HepG2 (cell line): Measurements from ENCODE around the gene KCNAB2. TPM values are rescaled to one million over a fixed set of nuclear protein-coding genes. Genes with fewer than 3 reads are reported as not detected.
A peak's percentile ranks its signal among the peaks of the same experiment; 100 is the strongest.

ENCODE experiments used
- ATAC-seq: fragments of 200-7000 bp; cut with Tn5 transposase; 3 replicates; pipeline ENCODE4 v1.9.1; 2020; ENCODE audit warnings: mild to moderate bottlenecking, moderate library complexity
- BruUV-seq: library from RNA; stranded (reverse); fragments of 400-500 nt; replicated peaks from 2 replicates; lab custom pipeline; 2021; lab: Mats Ljungman, UMichigan
- CTCF ChIA-PET: fragments of 300-600 bp; formaldehyde crosslinking; extraction: SDS; loops from one replicate; lab custom pipeline; 2021; ENCODE audit warnings: low total read pairs, inconsistent platforms, low intra/inter-chr PET ratio; lab: Yijun Ruan, JAX
- POLR2A ChIA-PET: fragments of 350-600 bp; sonication (Branson Sonifier 250); formaldehyde crosslinking; loops from one replicate; lab custom pipeline; 2020; ENCODE audit warnings: antibody characterized with exemption, inconsistent platforms; lab: Yijun Ruan, JAX
- DNase-seq: peaks from one replicate; pipeline ENCODE4 v3.0.0-alpha.2; 2015; ENCODE audit warnings: low spot score
- FAIRE-seq: peaks from 3 replicates; lab custom pipeline; 2011; peaks lifted over from hg19 to GRCh38; lab: Jason Lieb, UNC
- H2AFZ ChIP-seq: one replicate; pipeline ENCODE4 v1.6.1; 2011; ENCODE audit warnings: low read length, inconsistent platforms
- H3K27ac ChIP-seq: fragments of 300-600 bp; 3 replicates; pipeline ENCODE4 v1.8.0; 2011; ENCODE audit warnings: mixed run types, mild to moderate bottlenecking, mixed read lengths, low read length, inconsistent platforms; ENCODE audit not compliant: insufficient read depth; ENCODE audit errors: extremely low read length
- H3K27me3 ChIP-seq, 2 experiments: fragments of 200-600 bp in 1 of 2; 2 replicates in 1 of 2; 3 replicates in 1 of 2; pipeline versions ENCODE4 v1.6.0 to v1.8.0; 2011; ENCODE audit warnings: low read length in 2 of 2, mild to moderate bottlenecking in 2 of 2, moderate library complexity in 2 of 2, inconsistent platforms in 1 of 2; ENCODE audit not compliant: insufficient read depth in 2 of 2, control insufficient read depth in 1 of 2
- H3K36me3 ChIP-seq, 2 experiments: fragments of 200-600 bp in 1 of 2; replicated peaks in 1 of 2; 2 replicates in 1 of 2; 3 replicates in 1 of 2; pipeline versions ENCODE4 v1.5.1 to v1.8.0; 2011; ENCODE audit warnings: low read length in 2 of 2, inconsistent platforms in 1 of 2; ENCODE audit not compliant: insufficient read depth in 2 of 2, control insufficient read depth in 1 of 2
- H3K4me1 ChIP-seq: 2 replicates; pipeline ENCODE4 v1.5.1; 2012; ENCODE audit warnings: low read length, inconsistent platforms; ENCODE audit not compliant: insufficient read depth
- H3K4me2 ChIP-seq: 2 replicates; pipeline ENCODE4 v1.6.0; 2011; ENCODE audit warnings: low read depth, low read length, inconsistent platforms
- H3K4me3 ChIP-seq, 3 experiments: fragments of 200-600 bp in 1 of 3; sonication (generic), shearing (Covaris generic) in 1 of 3; replicated peaks in 1 of 3; 2 replicates each; pipeline ENCODE4 v1.5.1; 2011 to 2016; ENCODE audit warnings: low read length in 3 of 3, inconsistent platforms in 2 of 3, low read depth in 2 of 3, mild to moderate bottlenecking in 2 of 3, control low read depth in 1 of 3, mixed read lengths in 1 of 3; ENCODE audit not compliant: insufficient read depth in 1 of 3
- H3K79me2 ChIP-seq: one replicate; pipeline ENCODE4 v1.6.1; 2011; ENCODE audit warnings: low read length, inconsistent platforms; ENCODE audit not compliant: insufficient read depth
- H3K9ac ChIP-seq: 2 replicates; pipeline ENCODE4 v1.6.0; 2011; ENCODE audit warnings: mild to moderate bottlenecking, low read depth, low read length, inconsistent platforms; ENCODE audit not compliant: insufficient read depth
- H3K9me3 ChIP-seq: 2 replicates; pipeline ENCODE4 v1.5.1; 2012; ENCODE audit warnings: mild to moderate bottlenecking, low read length
- H4K20me1 ChIP-seq: 2 replicates; pipeline ENCODE4 v1.6.0; 2011; ENCODE audit warnings: inconsistent platforms, mild to moderate bottlenecking, low read length, moderate library complexity; ENCODE audit not compliant: insufficient read depth
- HMGA1 ChIP-seq: sonication (generic); formaldehyde crosslinking; conservative IDR thresholded peaks from 2 replicates; pipeline ENCODE4 v1.4.0; 2020; ENCODE audit warnings: missing genetic modification reagents
- NFKB2 ChIP-seq: sonication (generic); formaldehyde crosslinking; IDR thresholded peaks from 2 replicates; pipeline ENCODE4 v1.4.0; 2020; ENCODE audit warnings: missing genetic modification reagents, borderline replicate concordance
- SALL1 ChIP-seq: sonication (generic); formaldehyde crosslinking; IDR thresholded peaks from 2 replicates; pipeline ENCODE4 v1.8.0; 2022; ENCODE audit warnings: mild to moderate bottlenecking, missing genetic modification reagents
- SP2 ChIP-seq: sonication (generic); formaldehyde crosslinking; IDR thresholded peaks from 2 replicates; pipeline ENCODE4 v1.5.1; 2020; ENCODE audit warnings: mild to moderate bottlenecking, missing genetic modification reagents
- whole genome bisulfite sequencing: methylation state at CpG from one replicate; pipeline ENCODE4 v1.1.6; 2017; ENCODE audit warnings: low lambda C conversion rate; 5-methylcytosine and 5-hydroxymethylcytosine counted together
- in situ Hi-C: cut with HindIII; loops from 2 replicates; pipeline ENCODE4 v1.10.0; 2017; ENCODE audit warnings: low pct_unique_long_range_greater_than_20kb; ENCODE audit not compliant: extremely low pct_ligation_motif_present
- intact Hi-C: fragments of 100-400 bp; cut with micrococcal nuclease; formaldehyde crosslinking; loops from one replicate; pipeline ENCODE4 v1.10.0; 2022; ENCODE audit not compliant: unreplicated experiment
- polyA plus RNA-seq, 8 experiments: library from polyadenylated mRNA; depleted of rRNA in 3 of 8; stranded (reverse) in 7 of 8; unstranded in 1 of 8; fragments of >200 nt; fragmentation: Illumina TruSeq in 4 of 8; extraction: Trizol in 4 of 8; gene quantifications; 2 replicates each; pipeline versions ENCODE4 v1.2.1 to v1.2.3, GENCODE V29; 2011 to 2016; ENCODE audit warnings: low read depth in 4 of 8, missing spikeins in 1 of 8, mixed read lengths in 1 of 8; ENCODE audit not compliant: insufficient read depth in 1 of 8
- total RNA-seq, 5 experiments: library from RNA; depleted of rRNA; stranded (reverse); fragments of >200 nt; fragmentation: Illumina TruSeq; extraction: Trizol; gene quantifications; 2 replicates each; pipeline ENCODE4 v1.2.3, GENCODE V29; 2016; ENCODE audit warnings: low read depth in 1 of 5
- TF ChIP-seq, protein P1 (sequence below): sonication (generic); formaldehyde crosslinking; IDR thresholded peaks from 2 replicates; pipeline ENCODE4 v1.4.0; 2020; ENCODE audit warnings: missing genetic modification reagents
- TF ChIP-seq, protein P2 (sequence below): sonication (generic); formaldehyde crosslinking; IDR thresholded peaks from 2 replicates; pipeline ENCODE4 v1.5.1; 2020; ENCODE audit warnings: mild to moderate bottlenecking, missing genetic modification reagents, moderate library complexity
- TF ChIP-seq, protein P3 (sequence below): sonication (generic); formaldehyde crosslinking; IDR thresholded peaks from 2 replicates; pipeline ENCODE4 v1.4.0; 2020; ENCODE audit warnings: mild to moderate bottlenecking, missing genetic modification reagents

The KCNAB2 gene
- total and polyA plus RNA-seq, 2 of the 13 experiments (the other 11 are each of a cell fraction or from before 2014, with no cell fraction given) = 6.2 to 8.8 TPM

DNA sequence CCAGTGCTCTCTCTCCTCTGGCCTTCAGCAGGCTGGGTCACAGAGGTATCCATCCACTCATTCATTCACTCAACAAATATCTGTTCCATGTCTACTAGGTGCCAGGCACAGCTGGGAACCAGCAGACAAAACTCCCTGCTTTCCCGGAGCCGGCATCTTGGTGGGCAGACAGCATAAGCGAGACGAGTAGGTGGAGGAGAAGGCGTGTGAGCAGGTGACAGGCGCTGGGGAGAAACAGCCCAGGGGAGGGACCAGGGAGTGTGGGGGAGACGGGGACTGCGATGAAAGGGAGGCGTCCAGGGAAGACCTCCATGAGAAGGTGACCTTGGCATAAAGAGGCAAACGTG lies 11.0 kb upstream of the KCNAB2 start:
- H3K36me3 ChIP-seq = no peaks in the 10 kb centered on the region
- TF ChIP-seq, protein P1, sequence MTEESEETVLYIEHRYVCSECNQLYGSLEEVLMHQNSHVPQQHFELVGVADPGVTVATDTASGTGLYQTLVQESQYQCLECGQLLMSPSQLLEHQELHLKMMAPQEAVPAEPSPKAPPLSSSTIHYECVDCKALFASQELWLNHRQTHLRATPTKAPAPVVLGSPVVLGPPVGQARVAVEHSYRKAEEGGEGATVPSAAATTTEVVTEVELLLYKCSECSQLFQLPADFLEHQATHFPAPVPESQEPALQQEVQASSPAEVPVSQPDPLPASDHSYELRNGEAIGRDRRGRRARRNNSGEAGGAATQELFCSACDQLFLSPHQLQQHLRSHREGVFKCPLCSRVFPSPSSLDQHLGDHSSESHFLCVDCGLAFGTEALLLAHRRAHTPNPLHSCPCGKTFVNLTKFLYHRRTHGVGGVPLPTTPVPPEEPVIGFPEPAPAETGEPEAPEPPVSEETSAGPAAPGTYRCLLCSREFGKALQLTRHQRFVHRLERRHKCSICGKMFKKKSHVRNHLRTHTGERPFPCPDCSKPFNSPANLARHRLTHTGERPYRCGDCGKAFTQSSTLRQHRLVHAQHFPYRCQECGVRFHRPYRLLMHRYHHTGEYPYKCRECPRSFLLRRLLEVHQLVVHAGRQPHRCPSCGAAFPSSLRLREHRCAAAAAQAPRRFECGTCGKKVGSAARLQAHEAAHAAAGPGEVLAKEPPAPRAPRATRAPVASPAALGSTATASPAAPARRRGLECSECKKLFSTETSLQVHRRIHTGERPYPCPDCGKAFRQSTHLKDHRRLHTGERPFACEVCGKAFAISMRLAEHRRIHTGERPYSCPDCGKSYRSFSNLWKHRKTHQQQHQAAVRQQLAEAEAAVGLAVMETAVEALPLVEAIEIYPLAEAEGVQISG (CRISPR knock-in tag) = no peak
- TF ChIP-seq, protein P2, sequence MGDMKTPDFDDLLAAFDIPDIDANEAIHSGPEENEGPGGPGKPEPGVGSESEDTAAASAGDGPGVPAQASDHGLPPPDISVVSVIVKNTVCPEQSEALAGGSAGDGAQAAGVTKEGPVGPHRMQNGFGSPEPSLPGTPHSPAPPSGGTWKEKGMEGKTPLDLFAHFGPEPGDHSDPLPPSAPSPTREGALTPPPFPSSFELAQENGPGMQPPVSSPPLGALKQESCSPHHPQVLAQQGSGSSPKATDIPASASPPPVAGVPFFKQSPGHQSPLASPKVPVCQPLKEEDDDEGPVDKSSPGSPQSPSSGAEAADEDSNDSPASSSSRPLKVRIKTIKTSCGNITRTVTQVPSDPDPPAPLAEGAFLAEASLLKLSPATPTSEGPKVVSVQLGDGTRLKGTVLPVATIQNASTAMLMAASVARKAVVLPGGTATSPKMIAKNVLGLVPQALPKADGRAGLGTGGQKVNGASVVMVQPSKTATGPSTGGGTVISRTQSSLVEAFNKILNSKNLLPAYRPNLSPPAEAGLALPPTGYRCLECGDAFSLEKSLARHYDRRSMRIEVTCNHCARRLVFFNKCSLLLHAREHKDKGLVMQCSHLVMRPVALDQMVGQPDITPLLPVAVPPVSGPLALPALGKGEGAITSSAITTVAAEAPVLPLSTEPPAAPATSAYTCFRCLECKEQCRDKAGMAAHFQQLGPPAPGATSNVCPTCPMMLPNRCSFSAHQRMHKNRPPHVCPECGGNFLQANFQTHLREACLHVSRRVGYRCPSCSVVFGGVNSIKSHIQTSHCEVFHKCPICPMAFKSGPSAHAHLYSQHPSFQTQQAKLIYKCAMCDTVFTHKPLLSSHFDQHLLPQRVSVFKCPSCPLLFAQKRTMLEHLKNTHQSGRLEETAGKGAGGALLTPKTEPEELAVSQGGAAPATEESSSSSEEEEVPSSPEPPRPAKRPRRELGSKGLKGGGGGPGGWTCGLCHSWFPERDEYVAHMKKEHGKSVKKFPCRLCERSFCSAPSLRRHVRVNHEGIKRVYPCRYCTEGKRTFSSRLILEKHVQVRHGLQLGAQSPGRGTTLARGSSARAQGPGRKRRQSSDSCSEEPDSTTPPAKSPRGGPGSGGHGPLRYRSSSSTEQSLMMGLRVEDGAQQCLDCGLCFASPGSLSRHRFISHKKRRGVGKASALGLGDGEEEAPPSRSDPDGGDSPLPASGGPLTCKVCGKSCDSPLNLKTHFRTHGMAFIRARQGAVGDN (CRISPR knock-in tag) = peak; percentile 31; the same call in 1 of the 2 replicates
- TF ChIP-seq NFKB2 (0 out of 2 replicates have a peak, but pooled peaks have one; percentile 8), SALL1 (CRISPR knock-in tag) (0 out of 2 replicates have a peak, but pooled peaks have one; percentile 3), HMGA1 (CRISPR knock-in tag) (no peak), SP2 (no peak)
- TF ChIP-seq, protein P3, sequence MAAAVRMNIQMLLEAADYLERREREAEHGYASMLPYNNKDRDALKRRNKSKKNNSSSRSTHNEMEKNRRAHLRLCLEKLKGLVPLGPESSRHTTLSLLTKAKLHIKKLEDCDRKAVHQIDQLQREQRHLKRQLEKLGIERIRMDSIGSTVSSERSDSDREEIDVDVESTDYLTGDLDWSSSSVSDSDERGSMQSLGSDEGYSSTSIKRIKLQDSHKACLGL (CRISPR knock-in tag) = 0 out of 2 replicates have a peak, but pooled peaks have one; percentile 11
- no peak overlapping the region; a peak in 1 of 6 replicates for H3K4me3 ChIP-seq
- DNase-seq (no peak), FAIRE-seq (no peak), ATAC-seq (no peak; the same call in 2 of the 3 replicates)
- no peak overlapping the region for H3K9ac ChIP-seq
- peaks cover 16% of the 10 kb centered on the region for H3K4me1 ChIP-seq
- H3K4me2 ChIP-seq = peak overlapping the region; percentile 53
- no peaks in the 10 kb centered on the region for H3K9me3 ChIP-seq
- WGBS = 65% methylated on average over 10 of the region's 10 CpGs
- H3K27me3 ChIP-seq = no peaks in the 10 kb centered on the region
- H4K20me1 ChIP-seq = no peaks in the 10 kb centered on the region
- CTCF ChIA-PET = no interaction called here
- H2AFZ ChIP-seq = no peak overlapping the region
- POLR2A ChIA-PET = interaction anchor here (1.1 to 1.4 kb wide), 2 partner anchors 9 to 32 kb away, joined by 3 to 8 read pairs; no protein-coding TSS in a partner anchor
- intact Hi-C loops (no loop called here), in situ Hi-C loops (no loop called here)
- H3K27ac ChIP-seq = no peak overlapping the region
- no peaks in the 10 kb centered on the region for H3K79me2 ChIP-seq
- BruUV-seq = no TSS peak
